Measurements from ENCODE around the gene NRP1.

NRP1 gene

DNA sequence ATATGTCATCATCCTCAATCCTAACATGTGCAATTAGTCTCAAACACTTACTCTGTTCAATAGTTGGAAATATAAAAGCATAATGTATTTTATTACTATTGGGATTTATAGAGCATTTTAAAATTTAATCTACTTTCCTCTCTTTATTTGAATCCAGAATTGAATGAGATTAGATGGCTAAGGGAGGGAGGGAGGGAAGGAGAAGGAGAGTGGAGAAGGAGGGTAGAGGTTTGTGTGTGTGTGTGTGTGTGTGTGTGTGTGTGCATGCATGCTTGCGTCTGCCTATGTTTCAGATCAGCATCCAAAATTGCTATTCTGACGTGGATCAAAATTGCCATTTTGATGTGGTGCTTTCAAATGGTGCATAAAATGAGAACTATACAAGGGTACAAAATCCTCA, 90.8 kb downstream of the NRP1 start:
- TF ChIP-seq, protein P1, sequence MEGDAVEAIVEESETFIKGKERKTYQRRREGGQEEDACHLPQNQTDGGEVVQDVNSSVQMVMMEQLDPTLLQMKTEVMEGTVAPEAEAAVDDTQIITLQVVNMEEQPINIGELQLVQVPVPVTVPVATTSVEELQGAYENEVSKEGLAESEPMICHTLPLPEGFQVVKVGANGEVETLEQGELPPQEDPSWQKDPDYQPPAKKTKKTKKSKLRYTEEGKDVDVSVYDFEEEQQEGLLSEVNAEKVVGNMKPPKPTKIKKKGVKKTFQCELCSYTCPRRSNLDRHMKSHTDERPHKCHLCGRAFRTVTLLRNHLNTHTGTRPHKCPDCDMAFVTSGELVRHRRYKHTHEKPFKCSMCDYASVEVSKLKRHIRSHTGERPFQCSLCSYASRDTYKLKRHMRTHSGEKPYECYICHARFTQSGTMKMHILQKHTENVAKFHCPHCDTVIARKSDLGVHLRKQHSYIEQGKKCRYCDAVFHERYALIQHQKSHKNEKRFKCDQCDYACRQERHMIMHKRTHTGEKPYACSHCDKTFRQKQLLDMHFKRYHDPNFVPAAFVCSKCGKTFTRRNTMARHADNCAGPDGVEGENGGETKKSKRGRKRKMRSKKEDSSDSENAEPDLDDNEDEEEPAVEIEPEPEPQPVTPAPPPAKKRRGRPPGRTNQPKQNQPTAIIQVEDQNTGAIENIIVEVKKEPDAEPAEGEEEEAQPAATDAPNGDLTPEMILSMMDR (IDR thresholded peaks at IDR 0.05; ENCODE audit: borderline replicate concordance, control extremely low read depth, extremely low read depth, insufficient read depth, missing control alignments) = no peak
- in situ Hi-C loops (cut with MboI; ENCODE audit: low sequenced_read_pairs, unreplicated experiment) = no loop called here
- no peak for DNase-seq (ENCODE audit: low spot score)

DNA sequence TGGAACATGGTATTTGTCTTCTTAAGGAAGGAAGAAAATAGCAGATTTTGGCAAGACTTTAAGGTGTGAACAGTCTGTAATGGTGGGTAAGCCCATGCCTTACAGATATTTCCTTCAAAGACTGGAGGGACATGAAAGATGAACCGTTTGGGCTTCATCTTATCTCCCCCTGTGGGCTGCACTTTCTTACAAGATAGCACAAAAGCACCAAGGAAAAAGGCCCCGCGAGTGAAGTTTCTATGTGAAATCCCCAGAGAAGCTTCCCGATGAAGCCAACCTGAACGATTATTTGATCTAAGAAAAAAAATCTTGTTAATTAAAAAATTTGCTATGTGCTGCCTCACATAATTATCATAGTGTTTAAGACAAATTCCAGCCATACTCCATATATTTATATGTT, 91.5 kb downstream of the NRP1 start:
- no peak for DNase-seq (ENCODE audit: low spot score)
- in situ Hi-C loops (cut with MboI; ENCODE audit: low sequenced_read_pairs, unreplicated experiment) = no loop called here
- TF ChIP-seq, protein P1 (IDR thresholded peaks at IDR 0.05; ENCODE audit: borderline replicate concordance, control extremely low read depth, extremely low read depth, insufficient read depth, missing control alignments) = no peak

- TF ChIP-seq, protein P1 (IDR thresholded peaks at IDR 0.05; ENCODE audit: borderline replicate concordance, control extremely low read depth, extremely low read depth, insufficient read depth, missing control alignments) = no peak
- DNase-seq (ENCODE audit: low spot score) = no peak
- in situ Hi-C loops (cut with MboI; ENCODE audit: low sequenced_read_pairs, unreplicated experiment) = no loop called here
These were observed 93.1 kb downstream of the NRP1 start for GRCh38 chr10:33241351-33241750.

DNA sequence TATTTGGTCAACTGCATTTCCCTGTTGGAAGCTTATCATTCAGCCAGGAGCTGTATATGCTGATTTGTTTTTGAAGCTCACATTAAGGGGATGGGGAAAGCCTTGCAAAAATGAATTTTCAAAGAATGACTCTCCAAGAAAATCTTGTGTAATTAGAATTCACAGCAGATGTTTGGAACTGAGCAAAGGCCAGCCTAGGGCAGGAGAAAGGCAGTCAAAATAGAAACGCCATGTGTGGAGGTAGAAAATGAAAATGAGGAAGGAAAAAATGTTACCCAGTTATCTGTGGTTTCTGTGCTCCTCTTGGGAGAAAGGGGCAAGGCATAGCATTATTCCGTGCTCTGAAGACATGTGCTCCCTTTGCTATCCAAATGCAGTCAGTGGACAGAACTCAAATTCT, 93.5 kb downstream of the NRP1 start:
- DNase-seq (ENCODE audit: low spot score) = no peak
- TF ChIP-seq, protein P1 (IDR thresholded peaks at IDR 0.05; ENCODE audit: borderline replicate concordance, control extremely low read depth, extremely low read depth, insufficient read depth, missing control alignments) = no peak

DNA sequence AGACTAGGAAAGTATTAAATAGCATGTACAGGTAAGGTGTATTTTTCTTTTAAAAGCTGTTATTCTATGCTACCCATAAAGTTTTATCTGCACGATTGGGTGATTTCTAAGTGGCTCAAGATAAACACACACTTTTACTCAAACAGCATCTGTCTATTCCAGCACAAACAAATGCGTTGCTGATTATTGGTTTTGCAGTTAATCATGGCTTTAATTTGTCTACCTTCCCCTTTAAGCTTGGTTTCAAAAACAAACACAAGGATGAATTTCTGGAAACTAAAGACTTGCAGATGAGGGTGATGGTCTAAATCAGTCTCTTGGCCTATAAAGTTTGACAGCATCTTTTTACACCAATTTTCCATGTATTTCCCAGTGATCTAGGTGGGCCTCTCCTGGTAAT, 94.2 kb downstream of the NRP1 start:
- TF ChIP-seq, protein P1 (IDR thresholded peaks at IDR 0.05; ENCODE audit: borderline replicate concordance, control extremely low read depth, extremely low read depth, insufficient read depth, missing control alignments) = no peak
- in situ Hi-C loops (cut with MboI; ENCODE audit: low sequenced_read_pairs, unreplicated experiment) = no loop called here
- DNase-seq (ENCODE audit: low spot score) = no peak

More for the DNA sequence above, 93.5 kb downstream of the NRP1 start:
- in situ Hi-C loops (cut with MboI; ENCODE audit: low sequenced_read_pairs, unreplicated experiment) = no loop called here

GRCh38 chr10:33239257-33239656, 95.2 kb downstream of the NRP1 start:
- DNase-seq (ENCODE audit: low spot score) = no peak
- TF ChIP-seq, protein P1 (IDR thresholded peaks at IDR 0.05; ENCODE audit: borderline replicate concordance, control extremely low read depth, extremely low read depth, insufficient read depth, missing control alignments) = no peak
- in situ Hi-C loops (cut with MboI; ENCODE audit: low sequenced_read_pairs, unreplicated experiment) = no loop called here

- no peak for DNase-seq (ENCODE audit: low spot score)
- in situ Hi-C loops (cut with MboI; ENCODE audit: low sequenced_read_pairs, unreplicated experiment) = no loop called here
- TF ChIP-seq, protein P1 (IDR thresholded peaks at IDR 0.05; ENCODE audit: borderline replicate concordance, control extremely low read depth, extremely low read depth, insufficient read depth, missing control alignments) = no peak
These were observed 95.8 kb downstream of the NRP1 start for GRCh38 chr10:33238643-33239042.

All from GM13976 (cell line).